ENCODE data around the gene GALNT6.

GALNT6 gene

GRCh38 chr12:51391283-51392123, at the start of gene GALNT6:
GALNT6 (minus strand) TSS chr12:51391406; CDS start chr12:51379781, 11,625 bp downstream.
- DNase-seq (ENCODE audit: low read depth): no peak

DNA sequence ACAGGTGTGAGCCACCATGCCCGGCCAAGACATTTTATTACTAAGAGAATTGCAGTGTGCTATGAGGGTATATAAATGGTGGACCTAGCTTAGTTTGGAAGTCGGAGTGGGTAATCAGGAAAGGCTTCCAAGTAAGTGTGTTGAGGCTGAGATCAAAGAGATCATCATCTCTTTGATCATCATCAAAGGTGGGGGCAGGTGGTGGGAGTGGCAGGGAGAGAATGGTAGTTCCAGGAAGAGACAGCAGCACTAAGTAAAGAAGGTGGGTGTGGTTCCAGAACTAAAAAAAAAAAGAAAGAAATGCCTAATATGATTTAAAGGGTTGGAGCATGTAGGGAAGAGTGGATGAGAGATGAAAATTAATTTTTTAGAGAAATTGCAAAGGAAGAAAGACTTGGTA, 48.1 kb upstream of the GALNT6 start:
- DNase-seq (ENCODE audit: low read depth): no peak

DNA sequence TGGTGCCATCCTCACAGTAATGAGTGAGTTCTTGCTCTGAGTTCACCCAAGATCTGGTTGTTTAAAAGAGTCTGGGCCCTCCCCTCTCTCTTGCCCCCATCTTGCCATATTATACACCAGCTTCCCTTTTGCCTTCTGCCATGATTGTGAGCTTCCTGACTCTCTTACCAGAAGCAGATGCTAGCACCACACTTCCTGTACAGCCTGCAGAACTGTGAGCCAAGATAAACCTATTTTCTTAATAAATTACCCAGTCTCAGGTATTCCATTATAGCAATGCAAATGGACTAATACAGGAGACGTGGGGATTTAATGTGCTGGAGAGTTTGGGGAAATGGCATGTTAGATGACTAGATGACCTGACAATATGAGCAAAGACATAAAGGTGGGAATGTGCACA, 46.2 kb upstream of the GALNT6 start:
- DNase-seq (ENCODE audit: low read depth): no peak

GRCh38 chr12:51434305-51434704, 43.1 kb upstream of the GALNT6 start:
- DNase-seq (ENCODE audit: low read depth): no peak

DNA sequence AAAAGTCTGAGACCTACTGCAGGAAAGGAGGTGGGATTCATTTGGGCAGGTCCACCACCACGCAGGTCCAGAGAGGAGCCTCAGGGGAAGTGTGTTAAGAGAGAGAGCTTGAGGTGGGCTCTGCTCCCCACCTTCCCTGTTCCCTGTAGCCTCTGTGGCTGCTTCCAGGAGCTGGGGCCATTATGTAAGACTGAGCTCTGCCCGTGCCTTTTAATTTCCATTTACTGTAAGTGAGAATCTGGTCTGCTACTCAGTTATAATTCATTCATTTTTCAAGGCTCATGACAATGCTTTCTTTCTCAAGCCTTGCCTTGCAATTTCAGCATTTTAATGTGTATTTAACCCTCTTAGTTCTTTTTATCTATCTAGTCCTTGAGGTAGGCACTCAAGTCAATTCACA, 41.7 kb upstream of the GALNT6 start:
- no peak for DNase-seq (ENCODE audit: low read depth)

DNA sequence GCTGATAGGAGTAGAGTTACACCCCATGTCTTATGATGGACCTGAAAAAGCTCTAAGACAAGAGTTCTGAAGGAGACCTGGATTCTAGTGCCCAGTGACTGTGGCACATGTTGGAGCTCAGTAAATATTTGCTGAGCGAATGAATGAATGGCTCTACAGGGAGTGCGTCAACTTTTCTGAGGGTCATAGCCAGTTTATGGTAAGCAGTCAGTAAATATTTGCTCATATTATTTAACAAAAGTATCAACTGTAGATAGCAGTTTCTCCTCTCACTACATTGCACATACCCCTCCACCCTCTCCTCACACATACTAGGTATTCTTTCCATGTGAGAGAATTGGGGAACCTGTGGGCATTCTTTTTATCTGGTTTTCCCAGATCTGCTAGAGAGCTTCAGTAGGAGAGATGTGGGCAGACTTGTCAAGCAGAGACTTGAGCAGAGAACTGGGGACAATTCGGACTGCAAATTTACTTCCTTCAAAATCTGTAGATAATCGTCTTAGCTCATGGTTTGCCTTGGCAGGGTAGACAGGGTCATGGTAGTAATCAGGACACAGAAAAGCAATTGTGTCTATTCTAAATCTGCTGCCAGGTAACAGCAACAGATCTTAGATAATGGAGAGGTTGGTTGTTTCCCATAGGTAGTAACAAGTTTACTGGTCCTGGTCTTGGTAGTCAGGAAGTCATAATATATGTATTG, 39.1 kb upstream of the GALNT6 start:
- DNase-seq (ENCODE audit: low read depth): no peak

DNA sequence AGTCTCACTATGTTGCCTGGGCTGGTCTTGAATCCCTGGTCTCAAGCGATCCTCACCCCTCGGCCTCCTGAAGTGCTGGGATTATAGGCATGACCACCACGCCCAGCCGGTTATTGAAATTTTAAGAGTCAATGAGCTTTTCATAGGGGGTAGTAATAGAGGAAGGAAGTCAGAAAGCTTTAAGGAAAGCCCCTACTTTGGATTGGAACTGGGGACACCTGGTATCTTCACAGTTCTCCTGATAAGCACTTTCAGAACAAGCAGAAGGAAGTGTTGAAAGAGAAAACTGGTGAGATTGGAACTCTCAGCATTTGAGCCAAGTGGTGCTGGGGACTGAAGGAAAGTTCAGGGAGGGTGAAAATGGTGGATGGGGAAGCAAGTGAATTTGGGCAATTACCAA, 38.5 kb upstream of the GALNT6 start:
- DNase-seq (ENCODE audit: low read depth): no peak

DNA sequence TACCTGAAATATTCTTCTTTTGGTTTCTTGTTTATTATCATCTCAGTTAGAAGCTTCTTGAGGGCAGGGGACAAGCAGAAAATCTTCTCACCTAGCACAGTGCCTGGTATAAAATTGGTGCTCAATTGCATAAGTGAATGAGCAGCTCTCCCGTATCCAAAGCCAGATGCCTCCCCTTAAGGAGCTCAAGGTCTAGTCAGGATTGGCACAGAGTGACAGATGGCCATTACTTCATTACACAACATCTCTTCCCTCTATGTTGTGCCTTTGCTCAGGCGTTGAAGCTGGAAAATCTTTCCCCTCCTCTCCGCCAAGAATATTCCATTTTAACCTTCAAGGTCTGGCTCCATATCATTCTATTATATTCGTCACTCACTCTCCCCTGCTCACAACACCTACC, 37.0 kb upstream of the GALNT6 start:
- no peak for DNase-seq (ENCODE audit: low read depth)

DNA sequence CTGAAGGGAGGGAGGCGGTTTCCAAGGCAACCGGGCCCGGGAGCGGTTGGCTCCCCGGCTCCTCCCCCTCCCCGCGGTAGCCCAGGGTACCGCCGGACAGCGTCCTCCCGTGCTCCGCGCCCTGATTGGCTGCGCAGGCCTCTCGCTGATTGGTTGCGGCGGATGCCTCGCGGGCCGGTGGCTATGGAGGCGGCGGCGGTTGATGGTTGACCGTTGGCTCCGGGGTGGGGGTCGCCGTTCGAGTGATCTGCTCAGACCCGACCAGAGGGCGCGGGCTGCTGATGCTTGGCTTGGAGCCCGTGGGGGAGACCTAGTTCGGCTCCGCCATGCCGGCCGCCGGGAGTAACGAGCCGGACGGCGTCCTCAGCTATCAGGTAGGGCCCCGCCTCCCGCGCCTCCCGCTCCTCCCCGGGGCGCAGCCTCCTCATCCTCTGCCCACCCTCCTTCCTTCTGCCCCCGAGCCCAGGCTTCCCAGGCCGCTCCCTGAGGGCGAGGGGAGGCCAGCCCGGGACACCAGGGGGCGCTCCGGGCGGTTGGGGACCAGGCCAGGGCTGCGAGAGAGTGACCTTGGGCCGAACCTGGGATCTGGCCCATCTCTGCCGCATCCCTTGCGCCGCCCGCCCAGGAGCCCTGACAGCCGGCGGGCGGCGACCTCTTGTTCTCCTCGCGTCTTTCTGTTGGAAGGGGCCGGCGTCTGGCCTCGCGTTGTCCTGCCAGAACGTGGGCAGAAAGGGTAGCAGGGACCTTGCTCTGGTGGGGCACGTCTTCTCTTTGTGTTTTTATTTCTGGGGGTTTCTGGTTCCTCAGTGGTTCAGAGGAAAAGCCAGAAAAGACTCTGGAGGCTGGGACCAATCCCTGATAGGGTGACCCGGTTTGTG, 33.7 kb upstream of the GALNT6 start, which contains the start of gene SLC4A8:
Gene SLC4A8, plus strand, starts transcription at position 170 of the 878 bp plus-strand sequence. Its CDS starts 157 bp downstream, at position 327.
- DNase-seq (ENCODE audit: low read depth): peak; percentile 82

- no peak for DNase-seq (ENCODE audit: low read depth)
Measured at GRCh38 chr12:51424094-51424661, 33.0 kb upstream of the GALNT6 start.

DNA sequence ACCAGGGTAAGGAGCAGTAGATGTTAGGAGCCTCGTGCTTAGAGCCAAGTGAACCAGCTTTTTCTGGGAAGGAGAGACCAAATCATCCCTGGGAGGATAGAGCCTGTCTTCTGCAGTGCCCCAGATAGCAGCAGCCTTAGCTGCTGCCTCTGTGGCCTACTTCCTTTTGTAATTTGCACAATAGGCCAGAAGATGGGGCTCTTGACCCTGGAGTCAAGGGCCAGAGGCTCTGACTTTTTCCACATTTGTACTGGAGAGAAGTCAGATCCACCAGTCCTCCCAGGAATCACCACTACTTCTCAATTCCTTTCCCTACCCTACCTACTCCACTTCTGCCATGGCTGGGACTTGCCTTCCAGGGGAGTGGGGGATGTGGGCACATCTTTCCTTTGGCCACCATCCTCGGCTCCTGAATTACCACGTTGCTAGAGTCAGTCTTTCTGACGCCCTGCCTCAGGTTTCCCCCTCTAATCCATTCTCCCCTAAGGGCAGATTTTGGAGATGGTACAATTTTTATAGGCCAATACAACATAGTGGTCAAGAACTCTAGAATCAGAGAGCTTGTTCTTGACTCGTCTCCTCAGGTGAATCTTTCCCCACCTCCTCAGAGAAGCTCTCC, 30.2 kb upstream of the GALNT6 start:
- DNase-seq (ENCODE audit: low read depth): peak; percentile 56

GRCh38 chr12:51419425-51420193, 28.4 kb upstream of the GALNT6 start:
- no peak for DNase-seq (ENCODE audit: low read depth)

GRCh38 chr12:51417826-51418225, 26.6 kb upstream of the GALNT6 start:
- DNase-seq (ENCODE audit: low read depth): no peak

DNA sequence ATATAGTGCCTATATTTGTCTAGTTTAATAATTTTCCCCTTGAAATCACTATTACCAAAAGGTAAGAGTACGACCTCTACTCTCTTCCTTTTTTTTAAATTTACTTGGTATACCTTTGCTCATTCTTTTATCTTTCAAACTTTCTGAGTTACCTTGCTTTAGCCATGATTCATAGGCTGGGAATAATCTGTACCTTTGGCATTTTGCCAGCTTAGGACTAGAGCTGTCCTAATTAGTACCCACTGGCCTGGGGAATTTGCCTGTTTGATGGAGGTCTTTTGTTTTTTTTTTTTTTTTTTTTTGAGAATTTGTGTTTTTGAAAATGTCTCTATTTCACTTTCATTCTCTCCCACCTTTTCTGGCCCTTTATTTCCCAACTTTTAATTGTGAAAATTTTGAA, 24.7 kb upstream of the GALNT6 start:
- DNase-seq (ENCODE audit: low read depth): no peak

- no peak for DNase-seq (ENCODE audit: low read depth)
Measured at GRCh38 chr12:51413791-51414190, 22.6 kb upstream of the GALNT6 start.

GRCh38 chr12:51413149-51413548, 21.9 kb upstream of the GALNT6 start:
- no peak for DNase-seq (ENCODE audit: low read depth)

DNA sequence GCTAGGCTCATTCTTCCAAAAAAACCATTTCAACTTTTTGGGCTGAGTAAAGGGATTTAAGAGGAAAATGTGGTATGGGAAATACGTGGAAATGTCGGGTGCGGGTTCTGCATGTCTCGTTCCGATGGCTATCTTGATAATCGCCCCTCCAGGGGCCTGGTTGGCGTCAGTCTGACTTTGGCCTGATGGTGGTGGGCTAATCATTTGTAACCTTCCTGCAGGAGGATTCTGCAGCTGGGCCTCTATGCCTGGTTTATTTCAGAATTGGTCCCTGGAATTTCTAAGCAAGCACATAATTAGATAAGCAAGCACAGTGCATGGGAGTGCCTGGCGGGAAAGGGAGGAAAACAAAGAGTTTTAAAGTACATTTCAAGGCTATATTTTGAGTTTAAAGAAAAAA, 18.6 kb upstream of the GALNT6 start:
- DNase-seq (ENCODE audit: low read depth): no peak

DNA sequence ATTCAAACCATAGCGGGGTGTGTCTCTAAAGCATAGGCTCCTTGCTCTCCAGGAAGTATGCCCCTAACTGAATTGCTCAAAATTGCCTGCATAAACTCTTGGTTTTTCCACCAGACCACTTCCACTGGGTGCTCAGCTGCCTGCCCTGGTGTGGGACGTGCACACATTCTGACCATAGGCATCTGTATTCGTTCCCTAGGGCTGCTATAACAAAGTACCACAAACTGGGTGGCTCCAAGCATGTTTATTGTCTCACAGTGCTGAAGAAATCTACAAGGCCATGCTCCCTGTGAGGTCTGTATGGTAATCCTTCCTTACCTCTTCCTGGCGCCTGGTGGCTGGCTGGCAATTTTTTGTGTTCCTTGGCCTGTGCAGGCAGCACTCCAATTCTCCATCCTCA, 16.4 kb upstream of the GALNT6 start:
- DNase-seq (ENCODE audit: low read depth): no peak

GRCh38 chr12:51406859-51407258, 15.7 kb upstream of the GALNT6 start:
- DNase-seq (ENCODE audit: low read depth): no peak

DNA sequence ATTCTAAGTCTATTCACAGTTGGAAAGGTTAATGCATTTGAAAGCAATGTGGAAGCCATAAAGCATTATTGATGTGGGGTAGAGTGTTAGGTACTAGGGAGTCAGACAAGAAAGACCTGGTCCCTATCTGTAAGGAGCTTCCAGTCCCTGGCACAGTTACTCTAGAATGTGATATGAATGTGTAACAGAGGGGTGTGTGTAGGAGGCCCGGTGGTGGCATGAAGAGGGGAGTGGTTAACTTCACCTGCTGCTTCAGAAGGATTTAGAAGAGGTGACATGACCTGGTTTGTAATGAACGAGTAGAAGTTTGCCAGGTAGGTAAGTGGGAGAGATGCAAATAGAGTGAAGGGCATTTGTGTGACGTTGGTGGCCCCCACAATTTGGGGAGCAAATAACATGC, 15.1 kb upstream of the GALNT6 start:
- DNase-seq (ENCODE audit: low read depth): no peak

DNA sequence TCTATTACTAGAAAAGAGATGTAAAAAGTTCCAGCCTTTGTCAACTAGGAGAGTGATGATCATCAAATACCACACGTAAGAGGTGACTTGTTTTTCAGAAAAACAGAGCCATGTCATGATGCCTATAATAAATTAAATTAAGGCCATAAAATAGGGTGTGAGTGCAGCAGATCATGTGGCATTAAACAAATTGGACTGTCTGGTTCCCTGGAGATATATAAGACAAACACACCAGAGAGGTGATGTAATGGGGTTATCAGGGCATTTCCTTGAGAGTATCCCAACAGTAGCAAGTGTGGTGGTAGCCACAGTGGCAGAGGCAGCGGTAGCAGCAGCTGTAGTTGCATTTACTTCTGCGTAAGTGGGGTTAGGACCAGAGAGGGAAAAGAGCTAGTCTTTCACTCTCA, 14.6 kb upstream of the GALNT6 start:
- no peak for DNase-seq (ENCODE audit: low read depth)

Data from stromal cell of bone marrow (primary cell).